ENCODE data around the gene ABRAXAS1.
"Not testable (repeated sequence)": the region's sequence is repeated elsewhere in the genome, so short reads cannot be mapped to it uniquely, and the experiment has no call there.

Gene ABRAXAS1

DNA sequence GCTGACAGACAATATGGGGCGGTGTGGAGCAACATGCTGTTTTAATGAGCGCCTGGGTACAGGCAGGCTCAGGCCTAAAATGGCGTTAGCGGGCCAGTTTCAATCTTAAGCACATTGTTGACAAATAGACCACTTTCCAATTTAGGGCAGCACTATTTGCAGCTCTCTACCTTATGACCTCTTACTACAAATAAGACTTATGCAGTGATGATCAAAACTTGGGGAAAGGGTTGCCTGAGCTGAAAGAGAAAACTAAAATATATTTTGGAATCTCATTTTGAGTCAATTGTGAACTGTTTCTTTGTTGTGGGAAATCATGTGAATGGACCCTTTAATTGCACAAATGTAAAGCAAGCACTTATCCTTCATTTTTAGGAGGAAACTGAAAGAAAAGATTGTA is 25.5 kb upstream of the ABRAXAS1 start:
- no peak overlapping the region for H3K4ac ChIP-seq (ENCODE audit: low read depth in 1 of 2, low read length in 2 of 2)
- H3K36me3 ChIP-seq (ENCODE audit: control insufficient read depth in 1 of 2, insufficient read depth in 2 of 2, low read depth in 1 of 2, low read length in 2 of 2) = no peaks in the 10 kb centered on the region
- H3K27ac ChIP-seq (ENCODE audit: low read length, poor library complexity, severe bottlenecking) = no peak overlapping the region
- H3K18ac ChIP-seq (ENCODE audit: low read depth in 1 of 2, low read length in 2 of 2) = no peak overlapping the region
- H2BK5ac ChIP-seq (ENCODE audit: low read depth, low read length, poor library complexity, severe bottlenecking) = no peak overlapping the region
- no peak overlapping the region for H3K23ac ChIP-seq (ENCODE audit: low read length in 2 of 2)
- no peaks in the 10 kb centered on the region for H3K27me3 ChIP-seq (ENCODE audit: control insufficient read depth in 1 of 2, insufficient read depth in 1 of 2, low read length in 2 of 2)
- no peaks in the 10 kb centered on the region for H3K4me1 ChIP-seq (ENCODE audit: control insufficient read depth, insufficient read depth, low read depth, low read length)
- no peak overlapping the region for H3K14ac ChIP-seq (ENCODE audit: low read length in 2 of 2)
- no peak overlapping the region for H3K9ac ChIP-seq (ENCODE audit: low read length)
- no peak overlapping the region for H2AFZ ChIP-seq (ENCODE audit: low read depth, low read length)
- 90% methylated on average over 4 of the region's 4 CpGs for WGBS
- no peak overlapping the region for H2BK15ac ChIP-seq (ENCODE audit: low read depth, poor library complexity, severe bottlenecking)
- no peaks in the 10 kb centered on the region for H3K79me1 ChIP-seq (replicated peaks; ENCODE audit: low read length, poor library complexity, severe bottlenecking)
- H3K9me3 ChIP-seq (ENCODE audit: control insufficient read depth, low read length) = no peaks in the 10 kb centered on the region
- no peak overlapping the region for H2BK120ac ChIP-seq (ENCODE audit: low read depth, low read length)
- H3K4me3 ChIP-seq (ENCODE audit: insufficient read depth in 1 of 2, low read depth in 1 of 2, low read length in 2 of 2) = no peak overlapping the region
- H4K91ac ChIP-seq (ENCODE audit: low read length) = no peak overlapping the region
- no peak for DNase-seq
- no peak overlapping the region for H3K4me2 ChIP-seq (ENCODE audit: low read length, poor library complexity, severe bottlenecking)
- H2BK12ac ChIP-seq (ENCODE audit: low read length in 2 of 2) = no peak overlapping the region
- H4K8ac ChIP-seq (ENCODE audit: low read length) = no peak overlapping the region
- no peak overlapping the region for H2AK5ac ChIP-seq (ENCODE audit: low read length, severe bottlenecking)

DNA sequence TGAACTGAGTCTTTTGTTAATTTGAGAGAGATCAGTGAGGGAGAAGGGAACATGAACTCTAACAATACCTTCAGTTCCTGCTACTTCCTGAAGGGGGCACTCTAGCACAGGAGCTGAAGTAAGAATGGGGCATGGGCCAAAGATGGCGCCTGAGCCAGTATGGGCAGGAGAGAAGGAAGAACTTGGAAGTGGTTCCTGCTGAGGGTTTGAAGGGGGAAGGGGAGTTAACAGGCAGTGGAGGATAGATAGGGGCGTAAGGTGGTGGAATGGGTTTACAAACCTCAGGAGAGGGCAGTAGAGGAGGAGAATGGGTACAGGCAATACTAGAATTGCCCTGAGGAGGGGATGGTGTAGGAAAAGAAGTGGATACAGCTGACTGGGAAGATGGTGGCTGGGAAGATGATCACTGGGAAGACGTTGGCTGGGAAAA is 24.3 kb upstream of the ABRAXAS1 start:
- H3K4me2 ChIP-seq (ENCODE audit: low read length, poor library complexity, severe bottlenecking); H3K9me3 ChIP-seq (ENCODE audit: control insufficient read depth, low read length); H3K27ac ChIP-seq (ENCODE audit: low read length, poor library complexity, severe bottlenecking); H2BK5ac ChIP-seq (ENCODE audit: low read depth, low read length, poor library complexity, severe bottlenecking); H2AFZ ChIP-seq (ENCODE audit: low read depth, low read length); H3K14ac ChIP-seq (ENCODE audit: low read length in 2 of 2); H2BK15ac ChIP-seq (ENCODE audit: low read depth, poor library complexity, severe bottlenecking); H3K4me3 ChIP-seq (ENCODE audit: insufficient read depth in 1 of 2, low read depth in 1 of 2, low read length in 2 of 2); H2BK120ac ChIP-seq (ENCODE audit: low read depth, low read length); H3K36me3 ChIP-seq (ENCODE audit: control insufficient read depth in 1 of 2, insufficient read depth in 2 of 2, low read depth in 1 of 2, low read length in 2 of 2); H4K91ac ChIP-seq (ENCODE audit: low read length); H2BK12ac ChIP-seq (ENCODE audit: low read length in 2 of 2); H3K4me1 ChIP-seq (ENCODE audit: control insufficient read depth, insufficient read depth, low read depth, low read length); H3K9ac ChIP-seq (ENCODE audit: low read length); H3K23ac ChIP-seq (ENCODE audit: low read length in 2 of 2); H3K4ac ChIP-seq (ENCODE audit: low read depth in 1 of 2, low read length in 2 of 2); H3K27me3 ChIP-seq (ENCODE audit: control insufficient read depth in 1 of 2, insufficient read depth in 1 of 2, low read length in 2 of 2); H3K18ac ChIP-seq (ENCODE audit: low read depth in 1 of 2, low read length in 2 of 2); H2AK5ac ChIP-seq (ENCODE audit: low read length, severe bottlenecking); H3K79me1 ChIP-seq (replicated peaks; ENCODE audit: low read length, poor library complexity, severe bottlenecking): not testable (repeated sequence)
- WGBS = 70% methylated on average over 3 of the region's 3 CpGs
- peak overlapping the region; percentile 84 for H4K8ac ChIP-seq (ENCODE audit: low read length)
- peak; percentile 44 for DNase-seq

DNA sequence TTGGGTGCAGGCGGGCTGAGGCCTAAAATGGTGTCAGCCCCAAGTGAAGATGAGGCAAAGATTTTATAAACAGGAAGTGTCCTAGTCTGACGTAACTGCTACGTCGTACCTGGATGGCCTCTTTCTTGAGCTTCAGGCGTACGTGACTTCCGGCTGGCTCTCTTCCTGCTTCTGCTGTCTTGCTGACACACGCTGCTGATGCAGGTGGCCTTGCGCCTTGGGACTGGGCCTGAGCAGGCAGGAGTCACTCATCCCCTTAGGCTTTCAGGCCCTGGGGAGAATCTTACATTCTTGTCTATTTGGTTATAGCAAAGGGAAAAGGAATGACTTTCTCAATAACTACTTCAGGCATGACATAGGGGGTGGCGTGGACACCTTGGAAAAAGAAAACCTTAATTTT is 20.1 kb upstream of the ABRAXAS1 start:
- no peak overlapping the region for H3K4me3 ChIP-seq (ENCODE audit: insufficient read depth in 1 of 2, low read depth in 1 of 2, low read length in 2 of 2)
- H2AK5ac ChIP-seq (ENCODE audit: low read length, severe bottlenecking) = no peak overlapping the region
- no peaks in the 10 kb centered on the region for H3K36me3 ChIP-seq (ENCODE audit: control insufficient read depth in 1 of 2, insufficient read depth in 2 of 2, low read depth in 1 of 2, low read length in 2 of 2)
- no peak overlapping the region for H3K23ac ChIP-seq (ENCODE audit: low read length in 2 of 2)
- no peak overlapping the region for H3K9ac ChIP-seq (ENCODE audit: low read length)
- no peak overlapping the region for H3K27ac ChIP-seq (ENCODE audit: low read length, poor library complexity, severe bottlenecking)
- peak overlapping the region; percentile 2 for H4K8ac ChIP-seq (ENCODE audit: low read length)
- H3K18ac ChIP-seq (ENCODE audit: low read depth in 1 of 2, low read length in 2 of 2) = no peak overlapping the region
- no peak overlapping the region for H2AFZ ChIP-seq (ENCODE audit: low read depth, low read length)
- WGBS = 89% methylated on average over 10 of the region's 10 CpGs
- no peak overlapping the region for H3K14ac ChIP-seq (ENCODE audit: low read length in 2 of 2)
- DNase-seq = no peak
- H3K4me1 ChIP-seq (ENCODE audit: control insufficient read depth, insufficient read depth, low read depth, low read length) = no peaks in the 10 kb centered on the region
- H3K9me3 ChIP-seq (ENCODE audit: control insufficient read depth, low read length) = no peaks in the 10 kb centered on the region
- no peak overlapping the region for H2BK120ac ChIP-seq (ENCODE audit: low read depth, low read length)
- H3K4me2 ChIP-seq (ENCODE audit: low read length, poor library complexity, severe bottlenecking) = no peak overlapping the region
- no peak overlapping the region for H2BK15ac ChIP-seq (ENCODE audit: low read depth, poor library complexity, severe bottlenecking)
- no peak overlapping the region for H4K91ac ChIP-seq (ENCODE audit: low read length)
- no peaks in the 10 kb centered on the region for H3K27me3 ChIP-seq (ENCODE audit: control insufficient read depth in 1 of 2, insufficient read depth in 1 of 2, low read length in 2 of 2)
- no peak overlapping the region for H2BK5ac ChIP-seq (ENCODE audit: low read depth, low read length, poor library complexity, severe bottlenecking)
- H2BK12ac ChIP-seq (ENCODE audit: low read length in 2 of 2) = no peak overlapping the region
- H3K4ac ChIP-seq (ENCODE audit: low read depth in 1 of 2, low read length in 2 of 2) = no peak overlapping the region
- no peaks in the 10 kb centered on the region for H3K79me1 ChIP-seq (replicated peaks; ENCODE audit: low read length, poor library complexity, severe bottlenecking)

DNA sequence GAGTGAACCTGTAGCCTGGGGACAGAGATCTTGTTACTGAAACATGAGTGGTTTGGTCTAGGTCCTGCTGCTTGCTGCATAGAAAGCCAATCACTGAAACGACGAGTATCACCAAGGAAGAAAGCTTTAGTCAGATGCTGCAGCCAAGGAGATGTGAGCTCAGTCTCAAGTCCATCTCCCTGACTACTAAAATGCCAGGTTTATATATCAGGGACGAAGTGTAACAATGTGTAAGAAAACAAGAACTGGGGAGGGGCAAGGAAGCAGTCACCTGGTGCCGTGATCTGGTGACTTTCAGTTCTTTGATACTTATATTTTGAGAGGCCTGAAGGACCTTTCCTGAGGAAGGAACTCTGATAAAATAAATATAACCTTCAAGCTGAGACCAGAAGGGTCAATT is 19.6 kb upstream of the ABRAXAS1 start:
- DNase-seq = no peak
- Histone ChIP-seq H2BK12ac (ENCODE audit: low read length in 2 of 2) (no peak overlapping the region), H3K27me3 (ENCODE audit: control insufficient read depth in 1 of 2, insufficient read depth in 1 of 2, low read length in 2 of 2) (no peaks in the 10 kb centered on the region), H3K9ac (ENCODE audit: low read length) (no peak overlapping the region), H3K9me3 (ENCODE audit: control insufficient read depth, low read length) (no peaks in the 10 kb centered on the region), H2BK120ac (ENCODE audit: low read depth, low read length) (no peak overlapping the region), H4K91ac (ENCODE audit: low read length) (no peak overlapping the region), H2BK15ac (ENCODE audit: low read depth, poor library complexity, severe bottlenecking) (no peak overlapping the region), H4K8ac (ENCODE audit: low read length) (no peak overlapping the region), H2BK5ac (ENCODE audit: low read depth, low read length, poor library complexity, severe bottlenecking) (no peak overlapping the region), H2AK5ac (ENCODE audit: low read length, severe bottlenecking) (no peak overlapping the region), H3K79me1 (replicated peaks; ENCODE audit: low read length, poor library complexity, severe bottlenecking) (no peaks in the 10 kb centered on the region), H3K4ac (ENCODE audit: low read depth in 1 of 2, low read length in 2 of 2) (no peak overlapping the region), H3K23ac (ENCODE audit: low read length in 2 of 2) (no peak overlapping the region), H2AFZ (ENCODE audit: low read depth, low read length) (no peak overlapping the region), H3K36me3 (ENCODE audit: control insufficient read depth in 1 of 2, insufficient read depth in 2 of 2, low read depth in 1 of 2, low read length in 2 of 2) (no peaks in the 10 kb centered on the region), H3K4me1 (ENCODE audit: control insufficient read depth, insufficient read depth, low read depth, low read length) (no peaks in the 10 kb centered on the region), H3K14ac (ENCODE audit: low read length in 2 of 2) (no peak overlapping the region), H3K18ac (ENCODE audit: low read depth in 1 of 2, low read length in 2 of 2) (no peak overlapping the region), H3K27ac (ENCODE audit: low read length, poor library complexity, severe bottlenecking) (no peak overlapping the region), H3K4me3 (ENCODE audit: insufficient read depth in 1 of 2, low read depth in 1 of 2, low read length in 2 of 2) (no peak overlapping the region), H3K4me2 (ENCODE audit: low read length, poor library complexity, severe bottlenecking) (no peak overlapping the region)
- WGBS = 81% methylated on average over 4 of the region's 4 CpGs

Measured in mesenchymal stem cell (in vitro differentiated cells and primary cell).